GM23338 (cell line): ENCODE measurements around the gene GTF3C2.

ENCODE experiments used
- EZH2 ChIP-seq: fragments of 200-600 bp; sonication (generic); IDR thresholded peaks from one replicate; pipeline ENCODE4 v1.8.0; 2017; ENCODE audit warnings: antibody characterized with exemption, mild to moderate bottlenecking, low read depth; ENCODE audit not compliant: unreplicated experiment
- EZH2phosphoT487 ChIP-seq: fragments of 200-600 bp; sonication (generic); IDR thresholded peaks from one replicate; pipeline ENCODE4 v1.8.1; 2018; ENCODE audit warnings: antibody characterized with exemption; ENCODE audit not compliant: unreplicated experiment
- JUNB ChIP-seq: IDR thresholded peaks from one replicate; pipeline ENCODE4 v1.6.1; 2016; ENCODE audit warnings: antibody characterized with exemption; ENCODE audit not compliant: unreplicated experiment
- NANOG ChIP-seq: IDR thresholded peaks from 2 replicates; pipeline ENCODE4 v1.6.1; 2016; ENCODE audit warnings: antibody characterized with exemption, borderline replicate concordance
- POLR2AphosphoS5 ChIP-seq: IDR thresholded peaks from 2 replicates; pipeline ENCODE4 v1.6.1; 2016; ENCODE audit warnings: antibody characterized with exemption, low read depth
- ZNF114 ChIP-seq: fragments of 250-450 bp; sonication (Bioruptor Pico); IDR thresholded peaks from 2 replicates; pipeline ENCODE4 v1.5.0; 2020; ENCODE audit warnings: mild to moderate bottlenecking, moderate library complexity
- TF ChIP-seq, protein P1 (sequence below), 2 experiments: fragments of 200-600 bp in 1 of 2; sonication (generic) in 1 of 2; conservative IDR thresholded peaks; 2 replicates each; pipeline versions ENCODE4 v1.5.1 to v1.6.1; 2016 to 2017; ENCODE audit warnings: antibody characterized with exemption in 2 of 2, low read depth in 2 of 2, mild to moderate bottlenecking in 2 of 2, moderate library complexity in 1 of 2
- TF ChIP-seq, protein P2 (sequence below): IDR thresholded peaks from one replicate; pipeline ENCODE4 v1.6.1; 2018; ENCODE audit warnings: antibody characterized with exemption; ENCODE audit not compliant: unreplicated experiment
- TF ChIP-seq, protein P3 (sequence below): fragments of 250-450 bp; sonication (Bioruptor Pico); IDR thresholded peaks from 2 replicates; pipeline ENCODE4 v1.5.0; 2020; ENCODE audit warnings: mild to moderate bottlenecking, moderate library complexity

DNA sequence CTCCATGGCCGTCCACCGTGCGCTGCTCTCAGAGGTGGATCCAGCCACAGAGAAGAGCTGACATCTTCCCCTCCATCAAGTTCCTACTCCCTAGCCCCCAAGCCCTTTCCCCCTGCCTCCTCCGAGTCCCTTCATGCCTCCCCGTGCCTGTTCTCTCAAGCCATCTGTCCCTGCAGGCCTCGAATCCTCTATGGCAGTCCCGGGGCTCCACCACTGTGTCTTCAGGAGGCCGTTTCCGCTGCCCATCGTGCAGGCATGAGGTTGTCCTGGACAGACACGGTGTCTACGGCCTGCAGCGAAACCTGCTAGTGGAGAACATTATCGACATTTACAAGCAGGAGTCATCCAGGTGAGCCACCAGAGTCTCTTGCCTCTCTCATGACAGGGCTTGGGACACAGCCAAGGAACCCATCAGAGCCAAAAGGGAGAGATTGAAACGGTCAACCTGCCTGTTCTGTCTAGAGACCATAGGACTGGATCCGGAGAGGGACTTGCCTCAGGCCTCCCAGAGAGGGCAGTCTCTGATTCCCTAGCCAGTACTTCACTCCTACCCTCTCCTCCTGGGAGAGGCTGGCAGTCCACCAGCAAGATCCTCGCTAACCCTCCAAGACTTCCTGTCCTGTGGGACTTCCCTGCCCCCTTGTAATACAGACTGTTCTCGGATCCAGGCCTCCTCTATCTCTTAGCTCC lies 58.0 kb downstream of the GTF3C2 start:
- TF ChIP-seq EZH2 (no peak), NANOG (no peak), EZH2phosphoT487 (no peak), POLR2AphosphoS5 (no peak), ZNF114 (CRISPR knock-in tag) (no peak), JUNB (no peak)
- TF ChIP-seq, protein P1, sequence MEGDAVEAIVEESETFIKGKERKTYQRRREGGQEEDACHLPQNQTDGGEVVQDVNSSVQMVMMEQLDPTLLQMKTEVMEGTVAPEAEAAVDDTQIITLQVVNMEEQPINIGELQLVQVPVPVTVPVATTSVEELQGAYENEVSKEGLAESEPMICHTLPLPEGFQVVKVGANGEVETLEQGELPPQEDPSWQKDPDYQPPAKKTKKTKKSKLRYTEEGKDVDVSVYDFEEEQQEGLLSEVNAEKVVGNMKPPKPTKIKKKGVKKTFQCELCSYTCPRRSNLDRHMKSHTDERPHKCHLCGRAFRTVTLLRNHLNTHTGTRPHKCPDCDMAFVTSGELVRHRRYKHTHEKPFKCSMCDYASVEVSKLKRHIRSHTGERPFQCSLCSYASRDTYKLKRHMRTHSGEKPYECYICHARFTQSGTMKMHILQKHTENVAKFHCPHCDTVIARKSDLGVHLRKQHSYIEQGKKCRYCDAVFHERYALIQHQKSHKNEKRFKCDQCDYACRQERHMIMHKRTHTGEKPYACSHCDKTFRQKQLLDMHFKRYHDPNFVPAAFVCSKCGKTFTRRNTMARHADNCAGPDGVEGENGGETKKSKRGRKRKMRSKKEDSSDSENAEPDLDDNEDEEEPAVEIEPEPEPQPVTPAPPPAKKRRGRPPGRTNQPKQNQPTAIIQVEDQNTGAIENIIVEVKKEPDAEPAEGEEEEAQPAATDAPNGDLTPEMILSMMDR (conservative IDR thresholded peaks at IDR 0.05; ENCODE audit: low read depth in 2 of 2), result no peak
- TF ChIP-seq, protein P2, sequence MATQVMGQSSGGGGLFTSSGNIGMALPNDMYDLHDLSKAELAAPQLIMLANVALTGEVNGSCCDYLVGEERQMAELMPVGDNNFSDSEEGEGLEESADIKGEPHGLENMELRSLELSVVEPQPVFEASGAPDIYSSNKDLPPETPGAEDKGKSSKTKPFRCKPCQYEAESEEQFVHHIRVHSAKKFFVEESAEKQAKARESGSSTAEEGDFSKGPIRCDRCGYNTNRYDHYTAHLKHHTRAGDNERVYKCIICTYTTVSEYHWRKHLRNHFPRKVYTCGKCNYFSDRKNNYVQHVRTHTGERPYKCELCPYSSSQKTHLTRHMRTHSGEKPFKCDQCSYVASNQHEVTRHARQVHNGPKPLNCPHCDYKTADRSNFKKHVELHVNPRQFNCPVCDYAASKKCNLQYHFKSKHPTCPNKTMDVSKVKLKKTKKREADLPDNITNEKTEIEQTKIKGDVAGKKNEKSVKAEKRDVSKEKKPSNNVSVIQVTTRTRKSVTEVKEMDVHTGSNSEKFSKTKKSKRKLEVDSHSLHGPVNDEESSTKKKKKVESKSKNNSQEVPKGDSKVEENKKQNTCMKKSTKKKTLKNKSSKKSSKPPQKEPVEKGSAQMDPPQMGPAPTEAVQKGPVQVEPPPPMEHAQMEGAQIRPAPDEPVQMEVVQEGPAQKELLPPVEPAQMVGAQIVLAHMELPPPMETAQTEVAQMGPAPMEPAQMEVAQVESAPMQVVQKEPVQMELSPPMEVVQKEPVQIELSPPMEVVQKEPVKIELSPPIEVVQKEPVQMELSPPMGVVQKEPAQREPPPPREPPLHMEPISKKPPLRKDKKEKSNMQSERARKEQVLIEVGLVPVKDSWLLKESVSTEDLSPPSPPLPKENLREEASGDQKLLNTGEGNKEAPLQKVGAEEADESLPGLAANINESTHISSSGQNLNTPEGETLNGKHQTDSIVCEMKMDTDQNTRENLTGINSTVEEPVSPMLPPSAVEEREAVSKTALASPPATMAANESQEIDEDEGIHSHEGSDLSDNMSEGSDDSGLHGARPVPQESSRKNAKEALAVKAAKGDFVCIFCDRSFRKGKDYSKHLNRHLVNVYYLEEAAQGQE, result no peak
- TF ChIP-seq, protein P3, sequence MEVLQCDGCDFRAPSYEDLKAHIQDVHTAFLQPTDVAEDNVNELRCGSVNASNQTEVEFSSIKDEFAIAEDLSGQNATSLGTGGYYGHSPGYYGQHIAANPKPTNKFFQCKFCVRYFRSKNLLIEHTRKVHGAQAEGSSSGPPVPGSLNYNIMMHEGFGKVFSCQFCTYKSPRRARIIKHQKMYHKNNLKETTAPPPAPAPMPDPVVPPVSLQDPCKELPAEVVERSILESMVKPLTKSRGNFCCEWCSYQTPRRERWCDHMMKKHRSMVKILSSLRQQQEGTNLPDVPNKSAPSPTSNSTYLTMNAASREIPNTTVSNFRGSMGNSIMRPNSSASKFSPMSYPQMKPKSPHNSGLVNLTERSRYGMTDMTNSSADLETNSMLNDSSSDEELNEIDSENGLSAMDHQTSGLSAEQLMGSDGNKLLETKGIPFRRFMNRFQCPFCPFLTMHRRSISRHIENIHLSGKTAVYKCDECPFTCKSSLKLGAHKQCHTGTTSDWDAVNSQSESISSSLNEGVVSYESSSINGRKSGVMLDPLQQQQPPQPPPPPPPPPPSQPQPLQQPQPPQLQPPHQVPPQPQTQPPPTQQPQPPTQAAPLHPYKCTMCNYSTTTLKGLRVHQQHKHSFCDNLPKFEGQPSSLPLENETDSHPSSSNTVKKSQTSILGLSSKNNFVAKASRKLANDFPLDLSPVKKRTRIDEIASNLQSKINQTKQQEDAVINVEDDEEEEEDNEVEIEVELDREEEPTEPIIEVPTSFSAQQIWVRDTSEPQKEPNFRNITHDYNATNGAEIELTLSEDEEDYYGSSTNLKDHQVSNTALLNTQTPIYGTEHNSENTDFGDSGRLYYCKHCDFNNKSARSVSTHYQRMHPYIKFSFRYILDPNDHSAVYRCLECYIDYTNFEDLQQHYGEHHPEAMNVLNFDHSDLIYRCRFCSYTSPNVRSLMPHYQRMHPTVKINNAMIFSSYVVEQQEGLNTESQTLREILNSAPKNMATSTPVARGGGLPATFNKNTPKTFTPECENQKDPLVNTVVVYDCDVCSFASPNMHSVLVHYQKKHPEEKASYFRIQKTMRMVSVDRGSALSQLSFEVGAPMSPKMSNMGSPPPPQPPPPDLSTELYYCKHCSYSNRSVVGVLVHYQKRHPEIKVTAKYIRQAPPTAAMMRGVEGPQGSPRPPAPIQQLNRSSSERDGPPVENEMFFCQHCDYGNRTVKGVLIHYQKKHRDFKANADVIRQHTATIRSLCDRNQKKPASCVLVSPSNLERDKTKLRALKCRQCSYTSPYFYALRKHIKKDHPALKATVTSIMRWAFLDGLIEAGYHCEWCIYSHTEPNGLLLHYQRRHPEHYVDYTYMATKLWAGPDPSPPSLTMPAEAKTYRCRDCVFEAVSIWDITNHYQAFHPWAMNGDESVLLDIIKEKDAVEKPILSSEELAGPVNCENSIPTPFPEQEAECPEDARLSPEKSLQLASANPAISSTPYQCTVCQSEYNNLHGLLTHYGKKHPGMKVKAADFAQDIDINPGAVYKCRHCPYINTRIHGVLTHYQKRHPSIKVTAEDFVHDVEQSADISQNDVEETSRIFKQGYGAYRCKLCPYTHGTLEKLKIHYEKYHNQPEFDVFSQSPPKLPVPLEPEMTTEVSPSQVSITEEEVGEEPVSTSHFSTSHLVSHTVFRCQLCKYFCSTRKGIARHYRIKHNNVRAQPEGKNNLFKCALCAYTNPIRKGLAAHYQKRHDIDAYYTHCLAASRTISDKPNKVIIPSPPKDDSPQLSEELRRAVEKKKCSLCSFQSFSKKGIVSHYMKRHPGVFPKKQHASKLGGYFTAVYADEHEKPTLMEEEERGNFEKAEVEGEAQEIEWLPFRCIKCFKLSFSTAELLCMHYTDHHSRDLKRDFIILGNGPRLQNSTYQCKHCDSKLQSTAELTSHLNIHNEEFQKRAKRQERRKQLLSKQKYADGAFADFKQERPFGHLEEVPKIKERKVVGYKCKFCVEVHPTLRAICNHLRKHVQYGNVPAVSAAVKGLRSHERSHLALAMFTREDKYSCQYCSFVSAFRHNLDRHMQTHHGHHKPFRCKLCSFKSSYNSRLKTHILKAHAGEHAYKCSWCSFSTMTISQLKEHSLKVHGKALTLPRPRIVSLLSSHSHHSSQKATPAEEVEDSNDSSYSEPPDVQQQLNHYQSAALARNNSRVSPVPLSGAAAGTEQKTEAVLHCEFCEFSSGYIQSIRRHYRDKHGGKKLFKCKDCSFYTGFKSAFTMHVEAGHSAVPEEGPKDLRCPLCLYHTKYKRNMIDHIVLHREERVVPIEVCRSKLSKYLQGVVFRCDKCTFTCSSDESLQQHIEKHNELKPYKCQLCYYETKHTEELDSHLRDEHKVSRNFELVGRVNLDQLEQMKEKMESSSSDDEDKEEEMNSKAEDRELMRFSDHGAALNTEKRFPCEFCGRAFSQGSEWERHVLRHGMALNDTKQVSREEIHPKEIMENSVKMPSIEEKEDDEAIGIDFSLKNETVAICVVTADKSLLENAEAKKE, result no peak
